ENCODE measurements around the gene ENTPD7. TPM values are rescaled to one million over a fixed set of nuclear protein-coding genes. Genes with fewer than 3 reads are reported as not detected.

The ENTPD7 gene
- total and polyA plus RNA-seq, 8 donors = 1.2 to 36.2 (median 12.2) TPM; not detected in 1

DNA sequence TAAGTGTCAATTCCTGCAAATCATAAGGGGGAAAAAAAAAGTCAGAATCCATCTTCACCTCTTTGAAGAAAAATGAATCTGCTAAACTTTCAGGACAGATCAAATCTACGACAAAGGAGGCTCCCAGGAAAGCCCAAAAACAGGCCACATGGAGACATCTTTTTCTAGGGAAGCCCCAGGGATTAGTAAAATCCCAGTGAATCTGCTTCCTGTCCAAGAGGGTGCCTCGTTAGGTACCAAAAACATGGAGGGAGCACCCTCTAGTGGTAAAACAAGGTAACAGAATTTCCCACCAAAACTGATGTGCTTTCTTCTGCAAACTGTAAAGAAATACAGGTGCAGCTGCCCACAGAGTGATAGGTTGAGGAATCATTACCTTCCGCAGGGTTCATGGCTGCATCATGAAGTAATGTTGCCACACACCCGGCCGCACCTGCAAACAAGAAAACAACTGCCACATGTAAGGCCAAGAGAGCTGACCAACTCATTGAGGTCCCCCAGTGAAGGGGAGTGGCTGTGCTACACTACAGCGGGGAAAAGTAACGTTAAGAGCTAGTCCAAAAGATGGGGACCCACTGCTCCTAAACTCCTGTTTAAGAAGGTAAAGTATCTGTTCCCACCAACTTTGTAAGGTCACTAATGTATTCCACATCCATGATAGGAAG, 47.0 kb upstream of the ENTPD7 start:
- Histone ChIP-seq H3K36me3 (peaks cover 24 to 61% (median 56%) of the 10 kb centered on the region in 4 donors), H3K27me3 (no peaks in the 10 kb centered on the region), H3K4me3 (no peak overlapping the region), H3K9me3 (no peaks in the 10 kb centered on the region), H3K4me1 (peaks cover 2 to 26% (median 18%) of the 10 kb centered on the region in 4 donors), H3K27ac (no peak overlapping the region)
- intact Hi-C loops (cut with DNase I; ENCODE audit: low total_unique reads) = loop anchor here (5.0 to 10.0 kb wide), 2 partner anchors 175 to 217 kb away; no protein-coding TSS in a partner anchor
- WGBS, 5 donors = 23 to 28% (median 27%) methylated on average over 7 of the region's 7 CpGs
- DNase-seq = peak in 1 of 2 donors; percentile 83
- TF ChIP-seq, protein P1, sequence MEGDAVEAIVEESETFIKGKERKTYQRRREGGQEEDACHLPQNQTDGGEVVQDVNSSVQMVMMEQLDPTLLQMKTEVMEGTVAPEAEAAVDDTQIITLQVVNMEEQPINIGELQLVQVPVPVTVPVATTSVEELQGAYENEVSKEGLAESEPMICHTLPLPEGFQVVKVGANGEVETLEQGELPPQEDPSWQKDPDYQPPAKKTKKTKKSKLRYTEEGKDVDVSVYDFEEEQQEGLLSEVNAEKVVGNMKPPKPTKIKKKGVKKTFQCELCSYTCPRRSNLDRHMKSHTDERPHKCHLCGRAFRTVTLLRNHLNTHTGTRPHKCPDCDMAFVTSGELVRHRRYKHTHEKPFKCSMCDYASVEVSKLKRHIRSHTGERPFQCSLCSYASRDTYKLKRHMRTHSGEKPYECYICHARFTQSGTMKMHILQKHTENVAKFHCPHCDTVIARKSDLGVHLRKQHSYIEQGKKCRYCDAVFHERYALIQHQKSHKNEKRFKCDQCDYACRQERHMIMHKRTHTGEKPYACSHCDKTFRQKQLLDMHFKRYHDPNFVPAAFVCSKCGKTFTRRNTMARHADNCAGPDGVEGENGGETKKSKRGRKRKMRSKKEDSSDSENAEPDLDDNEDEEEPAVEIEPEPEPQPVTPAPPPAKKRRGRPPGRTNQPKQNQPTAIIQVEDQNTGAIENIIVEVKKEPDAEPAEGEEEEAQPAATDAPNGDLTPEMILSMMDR (IDR thresholded peaks at IDR 0.05) = peak in 5 of 7 experiments; percentile 48 to 81 (median 74)
- no peak for TF ChIP-seq EP300 (IDR thresholded peaks at IDR 0.05)
- TF ChIP-seq POLR2AphosphoS5 (IDR thresholded peaks at IDR 0.05) = peak in 2 of 3 donors; percentile 8 to 20

- Histone ChIP-seq H3K27me3 (no peaks in the 10 kb centered on the region), H3K4me1 (peaks cover 25 to 48% (median 37%) of the 10 kb centered on the region in 4 donors), H3K4me3 (no peak overlapping the region)
Observed at GRCh38 chr10:99615426-99615825, 43.9 kb upstream of the ENTPD7 start.

DNA sequence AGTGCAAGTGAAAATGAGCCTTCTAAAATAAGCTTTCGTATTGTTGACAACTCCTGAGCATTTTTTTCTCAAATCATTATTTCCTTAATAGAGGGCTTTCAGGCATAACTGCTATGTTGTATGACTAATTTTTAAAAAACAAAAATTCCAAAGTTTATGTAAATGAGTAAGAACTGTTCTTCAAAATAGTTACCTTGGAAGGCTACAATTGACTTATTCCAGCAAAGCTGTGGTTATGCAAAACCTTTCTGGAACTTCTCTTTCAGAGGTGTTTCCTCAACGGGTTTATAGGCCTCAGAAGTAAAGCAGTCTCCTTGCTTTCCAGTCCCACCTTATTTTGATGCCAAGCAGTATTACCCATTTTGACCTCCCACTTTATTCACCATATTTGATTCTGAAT, 41.6 kb upstream of the ENTPD7 start:
- no peaks in the 10 kb centered on the region for H3K27me3 ChIP-seq
- DNase-seq = no peak
- H3K27ac ChIP-seq = peak overlapping the region in 2 of 5 donors; percentile 16 to 98
- H3K4me1 ChIP-seq = peaks cover 31 to 57% (median 46%) of the 10 kb centered on the region in 4 donors
- H3K4me3 ChIP-seq = peak overlapping the region in 2 of 4 donors; percentile 97
- intact Hi-C loops (cut with DNase I; ENCODE audit: low total_unique reads) = loop anchor here (10.0 kb wide), 1 partner anchor 223 kb away; no protein-coding TSS in a partner anchor
- no peak for TF ChIP-seq EP300 (IDR thresholded peaks at IDR 0.05)
- TF ChIP-seq, protein P1 (IDR thresholded peaks at IDR 0.05) = no peak
- no peak for TF ChIP-seq POLR2A (IDR thresholded peaks at IDR 0.05)
- TF ChIP-seq POLR2AphosphoS5 (IDR thresholded peaks at IDR 0.05) = no peak
- WGBS, 5 donors = 49 to 57% (median 50%) methylated on average over 2 of the region's 2 CpGs
- peaks cover 7 to 30% (median 26%) of the 10 kb centered on the region in 4 donors for H3K36me3 ChIP-seq
- H3K9me3 ChIP-seq = no peaks in the 10 kb centered on the region

More at GRCh38 chr10:99615426-99615825, 43.9 kb upstream of the ENTPD7 start:
- Histone ChIP-seq H3K27ac (no peak overlapping the region), H3K9me3 (no peaks in the 10 kb centered on the region), H3K36me3 (peaks cover 16 to 46% (median 42%) of the 10 kb centered on the region in 4 donors)
- intact Hi-C loops (cut with DNase I; ENCODE audit: low total_unique reads) = loop anchor here (10.0 kb wide), 1 partner anchor 221 kb away; no protein-coding TSS in a partner anchor
- WGBS, 5 donors = 61 to 70% (median 64%) methylated on average over 4 of the region's 4 CpGs
- TF ChIP-seq, protein P1 (IDR thresholded peaks at IDR 0.05) = no peak
- no peak for TF ChIP-seq EP300 (IDR thresholded peaks at IDR 0.05)
- no peak for TF ChIP-seq POLR2A (IDR thresholded peaks at IDR 0.05)
- TF ChIP-seq POLR2AphosphoS5 (IDR thresholded peaks at IDR 0.05) = no peak
- no peak for DNase-seq

GRCh38 chr10:99619090-99619800, 40.1 kb upstream of the ENTPD7 start:
- peak overlapping the region; percentile 66 to 97 (median 94) for H3K4me3 ChIP-seq
- H3K27me3 ChIP-seq = no peaks in the 10 kb centered on the region
- intact Hi-C loops (cut with DNase I; ENCODE audit: low total_unique reads) = loop anchor here (10.0 kb wide), 1 partner anchor 224 kb away; no protein-coding TSS in a partner anchor
- H3K4me1 ChIP-seq = peaks cover 31 to 57% (median 46%) of the 10 kb centered on the region in 4 donors
- peaks cover 0 to 16% (median 11%) of the 10 kb centered on the region in 4 donors for H3K36me3 ChIP-seq
- H3K9me3 ChIP-seq = no peaks in the 10 kb centered on the region
- peak in 1 of 2 donors; percentile 26 for DNase-seq
- WGBS, 5 donors = 0 to 2% (median 1%) methylated on average over 9 of the region's 9 CpGs
- H3K27ac ChIP-seq = peak overlapping the region; percentile 67 to 100 (median 99)
- no peak for TF ChIP-seq EP300 (IDR thresholded peaks at IDR 0.05)
- no peak for TF ChIP-seq POLR2AphosphoS5 (IDR thresholded peaks at IDR 0.05)

Data from stomach (tissue), 9 donors.